ENCODE results near the gene MYOM1.
A peak's percentile ranks its signal among the peaks of the same experiment; 100 is the strongest.

Gene MYOM1

DNA sequence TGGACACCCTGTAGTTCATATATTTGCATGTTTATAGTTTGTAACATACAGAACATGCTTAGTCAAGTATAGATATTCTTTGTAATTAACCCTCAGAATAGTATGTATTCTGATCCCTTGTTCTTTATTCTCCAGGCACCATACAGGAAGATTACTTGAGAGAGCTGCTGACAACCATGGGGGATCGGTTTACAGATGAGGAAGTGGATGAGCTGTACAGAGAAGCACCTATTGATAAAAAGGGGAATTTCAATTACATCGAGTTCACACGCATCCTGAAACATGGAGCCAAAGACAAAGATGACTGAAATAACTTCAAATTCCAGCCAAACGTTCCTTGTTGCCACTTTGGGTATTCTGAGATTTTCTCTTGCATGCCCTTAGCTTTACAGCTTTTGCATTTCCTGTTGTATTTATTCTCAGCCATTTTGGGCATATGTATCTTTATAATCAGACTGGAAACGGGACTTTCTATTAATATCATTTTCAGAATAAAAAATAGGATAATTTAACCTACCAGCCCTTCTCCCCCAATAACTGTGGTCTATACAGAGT is 35.9 kb upstream of the MYOM1 start:
- no peak for DNase-seq (ENCODE audit: low read depth)
- H3K4me3 ChIP-seq (ENCODE audit: low read depth, low read length), result no peak overlapping the region
- TF ChIP-seq, protein P1, sequence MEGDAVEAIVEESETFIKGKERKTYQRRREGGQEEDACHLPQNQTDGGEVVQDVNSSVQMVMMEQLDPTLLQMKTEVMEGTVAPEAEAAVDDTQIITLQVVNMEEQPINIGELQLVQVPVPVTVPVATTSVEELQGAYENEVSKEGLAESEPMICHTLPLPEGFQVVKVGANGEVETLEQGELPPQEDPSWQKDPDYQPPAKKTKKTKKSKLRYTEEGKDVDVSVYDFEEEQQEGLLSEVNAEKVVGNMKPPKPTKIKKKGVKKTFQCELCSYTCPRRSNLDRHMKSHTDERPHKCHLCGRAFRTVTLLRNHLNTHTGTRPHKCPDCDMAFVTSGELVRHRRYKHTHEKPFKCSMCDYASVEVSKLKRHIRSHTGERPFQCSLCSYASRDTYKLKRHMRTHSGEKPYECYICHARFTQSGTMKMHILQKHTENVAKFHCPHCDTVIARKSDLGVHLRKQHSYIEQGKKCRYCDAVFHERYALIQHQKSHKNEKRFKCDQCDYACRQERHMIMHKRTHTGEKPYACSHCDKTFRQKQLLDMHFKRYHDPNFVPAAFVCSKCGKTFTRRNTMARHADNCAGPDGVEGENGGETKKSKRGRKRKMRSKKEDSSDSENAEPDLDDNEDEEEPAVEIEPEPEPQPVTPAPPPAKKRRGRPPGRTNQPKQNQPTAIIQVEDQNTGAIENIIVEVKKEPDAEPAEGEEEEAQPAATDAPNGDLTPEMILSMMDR (IDR thresholded peaks at IDR 0.05; ENCODE audit: low read depth, low read length, missing control alignments), result no peak

DNA sequence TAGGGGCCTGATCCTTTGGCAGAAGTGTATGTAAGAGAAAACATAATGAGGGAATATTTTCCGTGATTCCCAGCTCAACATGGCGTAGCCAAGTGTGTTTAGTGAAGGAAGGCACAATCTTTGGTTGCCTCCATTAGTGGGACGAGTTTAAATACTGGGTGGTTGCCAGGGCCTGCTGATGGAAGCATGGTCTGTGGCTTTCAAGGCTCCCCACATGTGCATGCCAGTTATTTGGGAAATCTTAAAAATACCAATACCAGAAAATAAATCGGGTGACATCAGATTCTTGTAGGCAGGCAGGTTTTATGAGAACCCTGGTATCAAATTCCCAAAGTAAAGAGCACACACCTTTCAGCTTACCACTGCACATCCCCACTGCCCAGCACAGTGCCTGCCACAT is 35.0 kb upstream of the MYOM1 start:
- H3K4me3 ChIP-seq (ENCODE audit: low read depth, low read length), result no peak overlapping the region
- no peak for DNase-seq (ENCODE audit: low read depth)
- TF ChIP-seq, protein P1 (IDR thresholded peaks at IDR 0.05; ENCODE audit: low read depth, low read length, missing control alignments), result no peak

DNA sequence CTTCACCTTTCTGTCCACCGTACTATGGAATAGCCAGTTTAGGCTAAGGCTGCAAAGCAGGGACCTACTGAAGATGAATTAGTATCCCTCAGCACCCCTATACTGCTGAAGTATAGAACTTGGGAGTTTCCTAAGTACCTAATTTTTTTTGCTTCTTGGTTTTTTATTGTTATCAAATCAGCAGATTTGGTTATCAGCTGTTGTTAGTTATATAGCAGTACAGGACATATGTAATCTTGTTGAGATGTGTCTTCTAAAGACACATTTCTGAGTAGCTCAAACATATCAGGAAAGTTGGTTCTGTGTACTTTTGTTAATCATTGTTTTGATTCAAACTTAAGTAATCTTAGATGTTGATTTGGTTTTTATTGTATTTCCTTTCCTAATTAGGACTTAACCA is 33.1 kb upstream of the MYOM1 start:
- TF ChIP-seq, protein P1 (IDR thresholded peaks at IDR 0.05; ENCODE audit: low read depth, low read length, missing control alignments), result no peak
- DNase-seq (ENCODE audit: low read depth), result no peak
- H3K4me3 ChIP-seq (ENCODE audit: low read depth, low read length), result no peak overlapping the region

DNA sequence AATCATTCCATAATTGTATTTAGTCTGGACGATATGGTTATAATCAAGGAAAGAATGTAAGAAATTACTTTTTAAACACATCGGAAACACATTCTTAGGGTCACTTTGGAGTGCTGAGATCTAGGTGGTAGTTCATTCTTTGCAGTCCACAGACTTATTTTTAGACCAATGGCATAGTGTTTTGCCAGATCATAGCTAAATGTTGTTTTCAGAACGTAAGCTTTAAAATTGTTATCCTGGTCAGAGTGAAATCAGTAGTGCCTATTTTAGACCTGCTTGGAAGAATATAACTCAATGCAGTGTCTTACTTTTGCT is 32.2 kb upstream of the MYOM1 start:
- TF ChIP-seq, protein P1 (IDR thresholded peaks at IDR 0.05; ENCODE audit: low read depth, low read length, missing control alignments), result no peak
- DNase-seq (ENCODE audit: low read depth), result no peak
- no peak overlapping the region for H3K4me3 ChIP-seq (ENCODE audit: low read depth, low read length)

DNA sequence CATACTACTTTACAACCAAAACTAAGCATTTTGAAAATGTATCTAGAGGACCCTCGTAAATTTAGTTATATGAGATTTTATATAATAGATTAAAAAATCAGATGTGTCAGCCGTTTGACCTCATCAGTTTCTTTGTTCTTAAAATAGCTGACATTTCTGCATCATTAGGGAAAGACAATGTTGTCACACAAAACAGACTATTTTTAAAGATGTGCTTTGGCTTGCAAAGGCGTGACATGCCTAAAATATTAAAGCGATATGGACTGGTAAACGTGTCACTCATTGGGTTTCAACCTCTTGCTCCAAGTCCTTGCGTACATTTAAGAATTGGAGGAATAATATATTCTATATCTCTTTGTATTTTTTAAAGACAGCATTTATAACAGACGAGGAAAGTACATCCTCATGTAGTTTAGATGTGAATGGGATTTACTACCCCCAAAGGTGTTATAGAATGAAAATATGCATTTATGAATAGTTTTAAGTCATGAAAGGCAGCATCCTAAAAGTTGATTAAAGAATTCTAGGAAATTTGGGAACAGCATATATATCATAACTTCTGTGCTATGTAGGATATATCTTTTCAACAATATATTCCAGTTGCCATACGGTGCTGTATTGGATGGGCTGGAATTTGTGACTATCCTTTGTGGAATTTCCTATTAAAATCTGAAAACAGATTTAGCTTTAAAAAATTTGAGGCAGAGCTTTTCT is 31.6 kb upstream of the MYOM1 start:
- no peak overlapping the region for H3K4me3 ChIP-seq (ENCODE audit: low read depth, low read length)
- no peak for DNase-seq (ENCODE audit: low read depth)
- TF ChIP-seq, protein P1 (IDR thresholded peaks at IDR 0.05; ENCODE audit: low read depth, low read length, missing control alignments), result no peak

DNA sequence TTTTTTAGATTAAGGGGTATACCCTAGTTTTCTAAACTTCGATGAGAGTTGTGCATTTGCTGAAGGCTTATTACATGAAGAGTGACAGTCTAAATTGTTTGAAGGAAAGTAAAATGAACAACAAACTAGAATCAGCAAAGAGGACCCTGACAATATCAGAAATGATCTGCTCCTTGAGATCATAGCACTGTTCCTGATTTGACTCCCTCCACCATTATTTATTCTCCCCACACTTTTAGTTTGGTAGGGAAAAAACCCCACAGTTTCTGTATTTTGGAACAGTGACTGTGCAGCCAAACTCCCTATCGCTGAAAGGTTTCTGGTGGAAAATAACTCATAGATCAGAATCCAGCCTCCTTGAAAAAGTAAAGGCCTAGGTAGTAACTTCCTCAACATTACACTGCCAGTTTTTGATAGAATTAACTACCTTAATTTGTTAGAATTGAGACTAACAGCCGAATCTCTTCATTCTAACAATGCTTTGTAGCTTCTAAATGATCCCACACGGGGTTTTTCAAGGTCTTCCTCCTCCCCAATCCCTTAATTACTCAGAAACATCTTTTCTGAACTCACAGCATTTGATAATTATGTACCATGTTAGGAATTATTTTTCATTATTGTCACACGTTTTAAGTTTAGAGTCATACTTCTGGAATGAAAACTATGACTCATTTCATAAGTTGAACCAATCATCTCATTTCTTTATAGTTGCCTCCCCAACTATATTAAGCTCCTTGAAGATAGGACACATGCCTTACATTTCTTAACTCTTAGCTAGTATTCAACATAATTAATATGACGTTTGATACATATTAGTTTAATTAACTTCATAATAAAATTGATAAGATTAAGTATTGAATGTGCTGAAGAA is 30.7 kb upstream of the MYOM1 start:
- peak overlapping the region; percentile 22 for H3K4me3 ChIP-seq (ENCODE audit: low read depth, low read length)
- no peak for DNase-seq (ENCODE audit: low read depth)

More for the DNA sequence above, 30.7 kb upstream of the MYOM1 start:
- TF ChIP-seq, protein P1 (IDR thresholded peaks at IDR 0.05; ENCODE audit: low read depth, low read length, missing control alignments), result no peak
